CD4-positive, alpha-beta T cell treated with Interleukin-12 subunit alpha and Interleukin-12 subunit beta, for 1 hour (primary cell): ENCODE data around the gene MT4.
A peak's percentile ranks its signal among the peaks of the same experiment; 100 is the strongest.

ENCODE experiments used
- DNase-seq: peaks from one replicate; pipeline ENCODE4 v3.0.0-alpha.2; 2020

Gene MT4

DNA sequence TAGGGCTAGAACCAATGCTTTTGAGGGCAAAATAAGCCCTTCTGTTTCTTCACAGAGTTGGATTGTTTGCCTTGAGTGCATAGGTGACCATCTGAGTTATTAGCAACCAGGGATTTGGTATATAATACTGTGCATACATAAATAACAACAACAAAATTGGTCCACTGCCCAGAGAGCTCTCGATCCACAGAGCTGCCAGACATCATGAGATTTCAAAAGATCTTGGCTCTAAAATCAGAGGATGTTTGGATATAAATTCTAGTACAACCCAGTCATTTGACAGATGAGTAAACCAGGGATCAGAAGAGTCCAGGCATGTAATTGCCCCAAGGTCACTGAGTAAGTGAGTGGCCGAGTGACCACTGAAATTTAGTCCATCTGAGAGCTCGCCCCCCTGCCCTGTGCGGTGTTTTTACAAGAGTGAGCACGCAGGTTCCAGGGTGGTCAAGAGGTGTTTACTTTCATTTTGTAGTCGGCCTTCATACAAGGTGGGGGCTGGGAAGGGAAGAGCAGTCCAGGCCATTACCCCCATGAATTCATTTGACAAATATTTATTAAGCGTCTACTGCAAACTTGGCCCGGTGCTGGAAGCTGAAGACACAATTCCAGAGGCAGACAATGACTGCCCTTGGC lies 41.7 kb downstream of the MT4 start:
- no peak for DNase-seq

DNA sequence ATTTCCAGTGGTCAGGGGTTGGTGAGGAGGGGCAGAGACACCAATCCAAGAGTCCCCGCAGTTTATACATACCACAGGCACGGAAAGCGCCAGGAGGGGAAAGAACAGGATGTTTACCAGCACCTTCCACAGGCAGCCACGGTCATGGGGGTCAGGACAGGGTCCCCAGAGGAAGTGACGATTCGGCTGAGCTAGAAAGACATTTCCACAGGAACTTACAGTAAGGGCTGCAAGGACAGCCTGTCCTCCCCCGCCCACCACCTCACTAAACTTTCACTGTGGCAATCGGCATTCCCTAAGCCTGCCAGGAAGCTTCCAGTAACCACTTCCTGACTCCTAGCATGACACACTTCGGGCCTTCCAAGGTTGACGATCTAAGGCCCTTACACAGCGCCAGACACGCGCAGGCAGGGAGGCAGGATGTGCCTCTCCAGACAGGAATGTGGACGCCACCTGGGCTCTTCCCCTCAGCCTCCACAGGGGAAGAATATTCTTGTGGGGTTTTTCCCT lies 42.3 kb downstream of the MT4 start:
- no peak for DNase-seq

GRCh38 chr16:56607675-56608042 lies 42.8 kb downstream of the MT4 start:
- DNase-seq = no peak

GRCh38 chr16:56608043-56608875 lies 43.4 kb downstream of the MT4 start, which contains the start of gene MT2A:
MT2A (plus strand) TSS chr16:56608584; CDS start chr16:56608656, 72 bp downstream.
- peak; percentile 87 for DNase-seq

DNA sequence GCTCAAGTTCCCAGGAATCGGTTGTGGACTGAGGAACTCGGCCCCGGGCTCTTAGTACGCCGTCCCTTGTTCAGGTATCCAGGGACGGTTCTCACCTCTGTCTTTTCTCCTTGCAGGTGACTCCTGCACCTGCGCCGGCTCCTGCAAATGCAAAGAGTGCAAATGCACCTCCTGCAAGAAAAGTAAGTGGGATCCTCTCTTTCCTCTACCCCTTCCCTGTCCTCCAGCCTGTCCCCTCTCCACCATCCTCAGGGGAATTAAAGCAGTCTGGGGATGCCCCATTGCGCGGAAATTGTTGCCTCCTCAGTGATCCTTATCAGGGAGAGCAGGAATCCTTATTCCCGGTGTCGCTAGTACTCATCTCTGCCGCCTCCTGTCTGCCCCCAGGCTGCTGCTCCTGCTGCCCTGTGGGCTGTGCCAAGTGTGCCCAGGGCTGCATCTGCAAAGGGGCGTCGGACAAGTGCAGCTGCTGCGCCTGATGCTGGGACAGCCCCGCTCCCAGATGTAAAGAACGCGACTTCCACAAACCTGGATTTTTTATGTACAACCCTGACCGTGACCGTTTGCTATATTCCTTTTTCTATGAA lies 44.1 kb downstream of the MT4 start:
- no peak for DNase-seq

DNA sequence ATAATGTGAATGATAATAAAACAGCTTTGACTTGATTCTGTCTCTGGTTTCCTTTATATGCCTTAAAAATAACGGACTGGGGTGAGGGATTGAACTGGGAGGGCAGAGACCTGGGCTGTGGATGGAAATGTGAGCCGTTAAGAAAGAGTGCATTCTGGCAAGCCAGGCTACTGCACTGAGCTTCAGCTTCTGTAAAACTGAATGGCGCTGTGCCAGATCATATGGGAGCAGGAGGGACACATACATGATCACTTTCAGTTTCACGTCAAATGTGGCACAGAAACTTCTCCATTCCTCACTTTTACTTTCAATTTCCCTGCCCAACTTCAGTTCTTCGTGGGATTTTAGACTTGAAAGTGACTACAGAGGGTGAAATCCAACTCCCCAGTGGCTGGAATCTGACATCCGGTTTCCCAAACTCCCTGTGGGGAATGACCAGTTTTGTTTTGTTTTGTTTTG lies 44.6 kb downstream of the MT4 start:
- peak; percentile 75 for DNase-seq

GRCh38 chr16:56610017-56610608 lies 45.2 kb downstream of the MT4 start:
- peak; percentile 66 for DNase-seq

- no peak for DNase-seq
Observed at GRCh38 chr16:56610609-56611111, 45.8 kb downstream of the MT4 start.

GRCh38 chr16:56611281-56611833 lies 46.5 kb downstream of the MT4 start:
- DNase-seq = no peak

- DNase-seq = no peak
Observed at GRCh38 chr16:56613706-56614105, 48.8 kb downstream of the MT4 start.

DNA sequence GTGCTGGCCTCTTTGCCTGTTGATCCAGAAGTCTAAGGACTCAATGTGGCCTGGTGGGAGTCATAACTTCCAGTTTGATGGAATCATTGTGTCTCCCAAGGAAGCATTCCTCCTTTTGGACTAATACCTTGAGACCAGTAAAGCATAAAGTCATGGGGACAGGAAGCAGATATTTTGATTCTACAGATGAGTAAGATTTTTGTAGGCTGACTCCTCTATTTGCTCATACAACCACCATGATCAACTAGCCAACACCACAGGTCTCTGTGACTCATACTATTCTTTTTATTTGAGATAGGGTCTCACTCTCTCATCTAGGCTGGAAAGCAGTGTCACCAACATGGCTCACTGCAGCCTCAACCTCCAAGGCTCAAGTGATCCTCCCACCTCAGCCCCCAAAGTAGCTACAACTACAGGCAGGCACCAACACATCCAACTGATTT lies 49.7 kb downstream of the MT4 start:
- no peak for DNase-seq

GRCh38 chr16:56615353-56615752 lies 50.5 kb downstream of the MT4 start:
- no peak for DNase-seq

DNA sequence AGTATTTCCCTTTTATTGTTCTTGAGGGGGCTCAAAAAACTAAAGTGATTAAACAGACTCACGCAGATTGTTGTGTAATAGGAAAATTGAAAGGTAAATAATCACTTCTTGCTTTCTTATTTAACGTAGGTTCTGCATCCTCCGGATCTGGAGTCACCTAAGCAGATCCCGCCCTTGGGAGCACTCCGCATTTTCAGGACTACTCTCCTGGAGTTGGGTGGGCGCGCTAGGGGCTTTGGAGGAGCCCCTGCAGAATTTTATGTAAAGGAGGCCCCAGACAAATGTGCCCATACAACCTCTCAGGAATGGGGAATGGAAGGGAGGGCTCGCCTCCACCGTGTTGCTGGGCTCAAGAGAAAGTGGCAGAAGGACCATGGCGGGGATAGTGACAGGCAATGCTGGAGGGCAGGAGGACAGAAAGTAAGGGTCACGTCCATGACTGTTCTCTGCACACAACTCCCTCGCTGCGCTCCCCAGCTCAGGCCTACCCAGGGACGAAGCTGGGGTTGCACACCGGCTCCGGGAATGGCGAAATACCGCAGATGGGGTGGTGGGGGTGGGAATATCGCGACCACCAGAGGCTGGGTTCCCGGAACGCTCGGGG lies 51.8 kb downstream of the MT4 start:
- DNase-seq = no peak

DNA sequence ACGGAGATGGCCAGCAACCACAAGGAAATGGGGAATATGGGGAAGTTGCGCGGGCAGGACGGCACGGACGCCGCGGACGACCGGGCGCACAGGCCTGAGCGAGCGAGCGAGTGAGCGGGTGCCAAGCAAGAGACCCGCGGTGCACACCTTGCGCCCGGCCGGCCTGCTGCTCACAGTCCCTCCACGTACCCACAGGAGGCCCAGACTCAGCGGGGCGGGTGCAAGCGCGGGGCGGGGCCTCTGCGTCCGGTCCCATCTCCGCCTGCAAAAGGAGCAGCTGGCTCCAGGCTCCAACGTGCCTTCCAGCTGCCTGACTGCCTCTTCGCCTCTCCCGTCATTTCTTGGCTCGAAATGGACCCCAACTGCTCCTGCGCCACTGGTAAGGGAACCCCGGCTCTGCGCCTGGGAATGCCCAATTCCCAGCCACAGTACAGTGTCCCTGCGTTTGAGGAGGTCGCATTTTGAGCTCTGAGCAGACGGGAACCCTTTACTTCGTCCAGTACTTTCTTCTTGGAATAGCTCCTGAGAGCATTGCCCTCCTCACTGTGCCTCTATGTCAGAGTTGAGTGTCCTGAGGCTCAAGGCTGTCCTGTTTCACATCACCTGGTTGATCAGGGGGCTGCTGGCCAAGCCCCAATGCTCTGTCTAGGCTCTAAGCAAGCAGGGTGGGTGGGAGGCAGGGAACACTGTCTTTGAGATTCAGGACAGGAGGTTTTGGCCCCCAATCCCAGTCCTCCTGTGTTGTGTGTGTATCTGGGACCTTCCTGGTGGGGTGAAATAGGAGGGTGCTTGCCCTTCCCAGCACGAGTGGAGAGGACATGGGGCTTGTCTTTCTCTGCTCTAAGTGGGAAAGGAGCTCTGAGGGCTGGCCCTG lies 52.6 kb downstream of the MT4 start:
- DNase-seq = peak; percentile 38

DNA sequence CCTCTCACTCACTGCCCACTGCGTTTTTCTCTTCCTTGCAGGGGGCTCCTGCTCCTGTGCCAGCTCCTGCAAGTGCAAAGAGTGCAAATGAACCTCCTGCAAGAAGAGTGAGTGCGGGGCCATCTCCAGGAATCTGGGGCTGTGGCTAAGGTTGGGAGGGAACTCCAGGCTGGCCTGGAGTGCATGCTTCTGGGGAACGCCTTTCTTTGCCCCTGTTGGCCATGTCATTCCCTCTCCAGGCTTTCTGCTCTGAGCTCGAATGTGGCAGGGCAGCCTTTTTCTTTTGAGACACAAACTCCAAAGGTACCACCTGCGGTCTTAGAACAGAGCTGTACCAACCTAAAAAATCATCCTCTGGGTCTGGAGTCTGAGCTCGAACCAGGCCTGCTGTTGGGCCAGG lies 53.3 kb downstream of the MT4 start:
- DNase-seq = no peak
